Measurements from ENCODE around the gene SEL1L3.

SEL1L3 gene

DNA sequence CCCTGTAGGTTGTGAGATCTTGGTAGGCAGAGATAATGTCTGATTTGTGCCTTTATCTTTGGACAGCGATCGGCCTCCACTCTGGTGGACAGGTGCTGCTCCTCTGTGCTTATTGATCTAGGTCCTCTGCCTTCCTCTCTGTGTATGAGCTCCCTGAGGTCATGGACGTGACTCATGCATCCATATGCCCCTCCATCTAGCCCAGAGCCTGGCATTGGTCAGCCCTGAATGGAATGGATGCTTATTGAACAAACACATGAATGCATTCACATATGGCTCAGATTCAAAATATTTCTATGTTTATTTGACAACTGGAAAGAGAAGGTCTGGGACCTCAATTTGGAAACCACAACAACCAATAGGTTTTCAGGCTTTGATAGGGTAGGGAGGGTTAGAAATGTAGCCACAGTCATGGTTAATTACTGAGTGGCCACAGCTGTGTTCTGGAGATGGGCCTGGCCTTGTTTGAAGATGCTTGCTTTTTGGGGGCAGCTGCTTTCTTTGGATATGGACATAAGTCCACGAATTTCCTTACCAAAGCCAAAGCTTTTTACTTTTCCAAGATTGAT lies 76.2 kb downstream of the SEL1L3 start:
- DNase-seq: no peak

DNA sequence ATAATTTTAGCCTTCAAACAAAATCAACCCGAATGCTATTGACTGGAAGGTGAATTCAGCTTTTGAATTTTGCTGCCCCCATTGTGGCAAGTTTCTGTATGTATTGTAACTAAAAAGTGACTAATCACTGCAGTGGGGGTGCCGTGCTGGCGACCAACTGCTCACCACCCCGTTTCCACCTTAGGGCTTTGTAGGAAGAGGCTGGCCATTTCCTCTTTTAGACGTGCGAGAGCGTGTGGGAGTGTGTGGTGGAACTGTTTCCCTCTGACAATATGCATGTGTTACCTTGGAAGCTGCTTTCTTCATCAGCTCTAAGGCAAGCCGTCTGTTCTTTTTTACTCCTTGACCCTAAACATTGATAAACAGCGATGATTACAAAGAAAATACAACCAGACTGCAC lies 78.8 kb downstream of the SEL1L3 start:
- DNase-seq: no peak

DNA sequence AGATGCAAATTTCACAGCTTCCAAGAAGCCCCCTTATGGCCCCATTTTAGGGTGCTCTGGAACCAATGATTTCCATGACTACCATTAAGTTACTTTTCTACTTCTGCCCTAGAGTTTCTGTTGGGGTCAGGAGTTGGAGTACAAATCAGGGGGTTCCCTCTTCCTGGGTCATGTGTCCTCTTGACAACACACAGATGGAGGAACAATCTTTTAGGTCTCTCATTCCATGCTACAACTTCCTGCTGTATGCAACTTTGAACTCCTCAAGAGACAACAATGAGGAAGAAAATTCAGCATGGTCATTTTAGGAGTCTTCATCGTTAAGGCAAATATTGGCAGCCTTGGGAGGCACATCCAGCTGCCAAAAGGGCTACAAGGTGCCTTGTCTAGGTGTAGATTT lies 79.7 kb downstream of the SEL1L3 start:
- no peak for DNase-seq

DNA sequence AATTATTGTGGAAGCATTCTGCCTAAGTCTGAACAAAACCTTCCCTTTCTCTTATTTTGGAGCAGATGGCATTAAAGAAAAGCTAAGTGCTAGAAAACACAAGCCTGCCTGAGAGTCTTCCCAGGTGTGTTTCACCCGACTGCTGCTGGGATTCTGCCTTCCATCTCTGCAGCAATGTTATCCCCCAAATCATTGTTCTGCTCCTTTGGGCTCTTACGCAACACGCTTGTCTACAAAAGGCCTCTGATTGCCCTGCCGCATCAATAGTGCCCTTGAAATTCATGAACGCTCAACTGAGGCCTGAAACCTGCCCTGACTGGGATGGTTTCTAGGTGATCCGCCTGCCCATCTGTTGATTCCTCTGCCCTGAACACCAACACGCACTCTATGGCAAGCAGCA lies 80.3 kb downstream of the SEL1L3 start:
- DNase-seq: no peak

DNA sequence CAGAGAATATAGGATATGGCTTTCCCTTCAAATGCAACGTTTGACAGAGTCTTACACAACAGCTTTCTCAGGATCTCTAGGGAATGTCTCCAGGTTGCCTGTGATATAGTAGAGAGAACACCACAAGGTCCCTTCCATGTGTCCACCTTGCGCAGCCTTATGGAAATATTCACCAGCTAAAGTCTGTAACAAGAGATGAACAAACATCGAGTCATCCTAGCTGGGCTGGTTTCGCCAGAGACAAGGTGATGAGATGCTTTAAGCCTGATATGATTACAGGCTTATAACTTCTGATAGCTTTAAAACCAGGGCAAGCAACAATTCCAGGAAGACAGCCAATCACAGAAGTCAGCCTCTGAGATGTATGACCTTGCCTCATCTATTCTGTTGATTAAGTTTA lies 83.8 kb downstream of the SEL1L3 start:
- no peak for DNase-seq

DNA sequence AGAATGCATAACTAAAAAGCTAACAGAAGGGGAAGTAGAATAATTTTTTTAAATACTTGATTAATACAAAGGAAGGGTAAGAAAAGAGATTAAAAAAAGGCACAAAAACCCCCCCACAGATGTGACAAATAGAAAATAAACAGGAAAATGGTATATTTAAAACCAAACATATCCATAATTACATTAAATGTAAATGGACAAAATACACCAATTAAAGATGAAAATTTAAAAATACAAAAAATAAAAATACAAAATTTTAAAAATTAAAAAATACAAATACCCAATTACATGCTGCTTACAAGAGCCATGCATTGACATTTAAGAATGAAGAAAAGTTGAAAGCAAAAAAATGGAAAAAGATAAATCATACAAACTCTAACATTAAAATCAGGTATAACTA lies 86.0 kb downstream of the SEL1L3 start:
- DNase-seq: no peak

DNA sequence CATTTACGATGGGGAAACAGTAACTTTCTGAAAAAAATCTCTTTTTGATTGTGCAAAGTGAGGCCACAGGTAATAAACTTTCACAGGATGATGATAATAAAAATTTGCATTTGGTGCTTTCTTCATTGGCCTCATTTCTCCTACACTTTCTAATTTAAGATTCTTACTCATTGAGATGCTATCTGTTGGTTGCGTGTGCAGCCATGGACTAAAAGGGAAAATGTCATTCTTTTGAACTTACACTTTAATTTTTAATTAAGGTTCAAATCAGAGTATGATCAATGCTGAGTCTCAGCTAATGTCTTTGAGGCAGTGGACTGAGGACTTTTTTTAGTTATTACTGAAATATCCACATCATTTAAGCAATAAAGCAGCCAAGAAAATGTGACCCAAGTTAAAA lies 87.6 kb downstream of the SEL1L3 start:
- no peak for DNase-seq

DNA sequence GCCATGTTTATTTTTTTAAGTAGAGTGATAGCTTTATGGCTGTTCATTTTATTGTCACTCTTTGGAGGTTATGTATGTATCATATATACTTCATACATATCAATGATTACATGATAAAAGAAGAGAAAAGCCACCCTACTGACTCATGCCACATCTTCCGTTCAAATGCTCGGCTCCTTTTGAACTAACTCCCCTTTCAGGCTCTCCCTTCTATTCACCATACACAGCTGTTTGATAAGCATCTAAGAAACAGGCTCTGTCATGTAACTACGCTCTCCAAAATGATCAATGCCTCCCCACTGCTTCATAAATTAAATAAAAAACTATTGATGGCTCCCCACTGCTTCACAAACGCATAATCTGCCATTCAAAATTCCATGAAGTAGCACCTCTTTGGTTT lies 89.4 kb downstream of the SEL1L3 start:
- DNase-seq: no peak

DNA sequence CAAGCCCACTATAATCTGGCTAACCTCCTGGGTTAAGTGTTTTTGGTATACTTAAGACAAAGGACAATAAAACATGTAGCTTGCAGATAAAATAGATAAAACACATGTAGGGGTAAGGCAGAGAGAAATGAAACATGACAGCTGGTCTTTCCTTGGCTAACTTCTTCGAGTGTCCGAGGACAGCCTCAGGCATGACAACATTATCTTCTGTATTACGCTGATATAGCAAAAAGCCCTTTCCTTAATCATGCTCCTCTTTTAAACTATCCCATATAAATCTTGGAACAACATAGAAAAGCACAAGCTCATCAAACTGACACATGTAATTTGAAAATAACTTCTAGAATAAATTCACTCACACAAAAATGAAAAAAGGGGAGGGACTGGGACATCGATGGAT lies 91.1 kb downstream of the SEL1L3 start:
- no peak for DNase-seq

DNA sequence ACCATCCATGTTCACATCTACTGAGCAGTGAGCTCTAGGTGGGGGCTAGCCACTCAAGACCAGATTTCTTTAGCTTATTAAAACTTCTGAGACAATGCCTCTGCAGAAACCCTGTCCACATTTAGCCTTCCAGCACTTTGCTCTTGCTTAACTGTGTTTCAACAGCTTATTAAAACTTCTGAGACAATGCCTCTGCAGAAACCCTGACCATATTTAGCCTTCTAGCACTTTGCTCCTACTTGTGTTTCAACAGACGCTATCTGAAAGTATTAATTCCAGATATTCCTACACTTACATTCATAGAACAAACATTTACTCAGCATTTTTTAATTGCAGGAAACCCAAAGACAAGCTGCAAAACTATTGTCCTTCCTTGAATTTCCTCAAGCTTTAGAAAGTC lies 91.9 kb downstream of the SEL1L3 start:
- no peak for DNase-seq

DNA sequence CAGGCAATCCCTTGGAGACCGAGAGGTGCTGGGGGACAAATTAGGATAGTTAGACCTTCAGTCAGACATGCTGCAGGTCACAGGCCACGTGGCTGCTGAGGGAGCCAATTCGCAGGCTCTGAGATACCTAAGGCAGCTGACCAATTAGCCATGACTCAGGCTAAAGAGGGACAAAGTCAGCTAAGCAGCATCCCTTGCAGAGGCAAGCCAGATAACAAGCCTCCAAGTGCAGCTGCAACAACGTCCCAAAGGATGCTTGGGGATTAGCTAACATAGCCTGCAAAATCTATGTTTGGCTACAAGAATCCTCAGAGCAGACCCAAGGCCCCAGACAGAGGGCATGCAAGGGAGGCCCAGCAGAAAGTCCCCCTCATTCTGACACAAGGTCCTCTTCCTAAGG lies 93.5 kb downstream of the SEL1L3 start:
- DNase-seq: no peak

DNA sequence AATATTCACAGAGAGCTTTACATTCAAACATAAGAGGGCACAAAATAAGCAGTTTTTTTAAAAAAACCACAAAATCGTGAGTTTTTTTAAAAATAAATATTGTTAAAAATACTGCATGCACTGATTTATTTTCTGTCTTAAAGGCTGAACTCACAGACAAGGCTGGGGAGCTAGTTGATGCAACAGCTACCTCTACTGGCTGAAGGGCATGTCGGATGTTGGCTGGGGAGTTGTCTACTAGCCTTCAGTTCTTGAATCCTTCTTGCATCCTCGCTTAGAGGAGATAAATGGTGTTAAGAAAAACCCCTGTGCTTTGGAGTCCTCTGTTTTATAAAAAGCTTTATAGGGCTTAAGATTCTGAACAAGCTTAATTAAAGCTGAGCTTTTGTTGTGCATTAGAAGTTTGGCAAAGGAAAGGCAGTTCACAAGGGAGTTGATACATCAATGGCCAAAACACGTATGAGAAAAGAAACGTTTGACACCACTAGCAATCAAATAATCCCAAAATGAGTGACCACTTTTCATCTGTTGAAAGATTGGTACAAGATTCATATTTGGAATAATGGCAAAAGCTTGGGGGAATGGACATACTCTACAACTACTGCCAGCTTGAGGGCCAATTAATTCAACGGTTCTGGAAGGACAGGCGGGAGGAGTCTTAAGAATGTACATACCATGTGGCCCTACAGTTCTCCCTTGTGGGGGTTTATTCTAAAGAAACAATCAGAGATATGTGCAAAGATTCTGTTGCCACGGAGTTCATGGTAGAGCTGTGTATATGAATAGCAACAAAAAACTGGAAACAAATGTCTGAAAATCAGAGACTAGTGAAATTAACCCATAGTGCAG lies 94.7 kb downstream of the SEL1L3 start:
- DNase-seq: peak; percentile 15 to 28

DNA sequence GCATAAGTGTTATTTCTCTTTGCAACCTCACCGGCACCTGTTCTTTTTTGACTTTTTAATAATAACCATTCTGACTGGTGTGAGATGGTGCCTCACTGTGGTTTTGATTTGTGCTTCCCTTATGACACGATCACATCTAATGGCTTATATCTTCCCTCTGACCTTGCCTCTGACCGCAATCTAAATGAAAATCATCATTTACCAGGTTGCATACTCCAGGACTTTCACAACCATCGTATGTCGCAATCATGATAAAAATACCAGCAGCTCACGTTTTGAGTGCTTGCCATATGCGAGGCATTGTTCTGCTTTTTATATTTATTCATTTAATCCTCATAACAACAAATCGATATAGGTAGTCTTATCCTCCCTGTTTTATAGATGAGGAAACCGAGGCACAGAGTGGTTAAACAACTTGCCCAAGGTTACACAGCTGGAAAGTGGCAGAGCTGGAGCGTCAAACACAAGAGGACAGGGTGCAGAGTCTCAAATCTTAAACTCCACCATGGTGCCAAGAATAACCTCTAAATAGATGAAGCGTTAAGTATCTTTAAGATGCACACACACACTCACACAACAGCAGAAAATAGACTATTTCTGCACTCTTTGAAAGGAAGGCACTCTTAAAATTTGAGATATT lies 102.2 kb downstream of the SEL1L3 start:
- peak in 1 of 2 donors; percentile 7 for DNase-seq

DNA sequence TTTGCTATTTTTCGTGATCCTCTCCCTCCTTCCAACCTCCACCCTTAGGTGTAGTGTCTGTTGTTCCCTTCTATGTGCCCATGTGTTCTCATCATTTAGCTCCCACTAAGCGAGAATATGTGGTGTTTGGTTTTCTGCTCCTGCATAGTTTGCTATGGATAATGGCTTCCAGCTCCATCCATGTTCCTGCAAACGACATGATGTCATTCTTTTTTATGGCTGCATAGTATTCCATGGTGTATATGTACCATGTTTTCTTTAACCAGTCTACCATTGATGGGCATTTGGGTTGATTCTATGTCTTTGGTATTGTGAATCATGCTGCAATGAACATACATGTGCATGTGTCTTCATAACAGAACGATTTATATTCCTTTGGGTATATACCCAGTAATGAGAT lies 102.7 kb downstream of the SEL1L3 start:
- DNase-seq: no peak

DNA sequence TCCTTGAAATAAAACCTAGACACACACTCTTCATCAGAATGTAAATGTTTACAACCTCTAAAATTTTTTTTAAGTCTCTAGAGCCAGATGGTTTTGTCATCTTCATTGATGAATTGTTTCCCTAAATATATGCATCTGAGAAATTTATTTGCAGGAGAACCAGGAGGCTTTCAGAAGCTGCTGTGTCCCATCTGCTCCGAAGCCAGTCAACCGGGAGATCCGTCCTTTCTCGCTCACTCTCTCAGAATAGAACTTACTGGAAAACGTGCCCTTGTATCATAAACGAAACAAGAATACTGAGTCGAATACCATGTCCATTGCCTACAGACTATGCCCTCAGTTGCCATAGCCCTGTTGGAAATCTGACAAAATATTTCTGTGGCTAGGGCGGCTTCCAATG lies 103.7 kb downstream of the SEL1L3 start:
- no peak for DNase-seq

DNA sequence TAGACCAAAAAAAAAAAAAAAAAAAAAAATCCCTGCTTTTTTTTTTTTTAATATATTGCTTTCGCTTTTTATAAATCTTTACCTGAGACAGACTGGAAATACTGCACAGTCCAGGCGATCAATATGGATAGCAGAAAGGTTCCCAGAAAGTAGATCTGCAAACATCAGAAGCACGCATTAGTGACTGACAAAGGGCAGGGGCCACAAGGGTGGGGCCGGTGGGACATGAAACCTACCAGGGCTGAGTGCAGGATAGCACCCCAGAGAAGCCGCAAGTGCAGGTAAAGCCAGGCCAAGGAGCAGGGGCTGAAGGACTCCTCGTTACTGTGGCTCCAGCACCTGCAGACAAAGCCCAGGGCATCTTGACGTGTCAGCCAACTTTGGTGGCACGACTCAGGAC lies 105.3 kb downstream of the SEL1L3 start:
- DNase-seq: no peak

DNA sequence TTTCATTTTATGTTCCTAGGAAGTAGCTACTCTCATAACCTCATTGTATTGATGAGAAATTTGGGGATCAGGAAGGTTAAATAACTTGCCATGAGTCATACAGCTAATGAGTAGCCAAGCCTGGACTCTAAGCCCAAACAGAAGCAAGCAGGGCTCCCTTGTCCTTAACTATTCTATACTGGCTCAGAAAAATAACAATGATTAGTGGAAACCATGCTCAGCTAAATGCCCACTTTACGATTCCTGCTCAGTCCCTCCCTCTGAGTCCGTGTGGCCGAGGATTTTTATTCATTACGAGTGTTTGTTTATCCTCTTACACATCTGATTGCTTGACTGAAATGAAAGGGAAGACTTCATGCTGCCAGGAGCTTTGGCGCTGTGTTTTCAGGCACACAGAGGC lies 106.3 kb downstream of the SEL1L3 start:
- DNase-seq: no peak

DNA sequence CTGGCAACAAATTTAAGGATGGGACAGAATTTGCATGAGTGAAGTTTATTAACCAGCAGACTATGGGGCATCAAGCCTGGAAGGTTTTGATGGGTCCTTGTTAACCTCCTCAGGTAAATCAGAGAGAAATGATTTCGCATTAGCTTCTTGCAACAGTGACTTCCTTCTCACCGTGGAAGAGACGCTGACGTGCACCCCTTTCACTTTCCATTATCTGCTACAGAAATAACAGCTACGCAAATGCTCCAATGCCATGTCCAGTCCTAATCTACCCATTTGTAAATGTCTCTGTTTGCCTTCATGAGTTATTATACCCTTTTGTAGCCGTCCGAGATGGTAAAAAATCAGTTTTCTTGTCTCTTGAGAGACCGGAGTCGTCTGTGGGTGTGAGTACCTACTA lies 106.9 kb downstream of the SEL1L3 start:
- DNase-seq: no peak

DNA sequence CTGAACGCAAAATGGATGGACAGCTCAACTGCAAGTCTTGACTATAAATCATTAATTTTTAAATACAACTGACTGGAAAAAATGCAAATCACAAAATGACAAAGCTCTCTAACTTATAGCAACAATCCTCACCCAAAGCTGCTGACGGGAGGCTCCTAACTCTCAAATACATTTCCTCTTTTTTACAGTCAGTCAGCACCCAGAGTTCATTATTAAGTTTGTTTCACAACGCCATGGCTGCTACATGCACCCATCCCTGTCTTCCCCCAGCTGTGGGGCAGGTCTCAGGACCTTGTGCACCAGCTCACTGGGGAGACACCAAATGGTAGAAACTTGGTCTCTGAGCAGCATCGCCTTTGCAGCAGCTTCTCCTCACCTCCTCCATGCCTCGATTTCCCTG lies 109.5 kb downstream of the SEL1L3 start:
- DNase-seq: no peak

DNA sequence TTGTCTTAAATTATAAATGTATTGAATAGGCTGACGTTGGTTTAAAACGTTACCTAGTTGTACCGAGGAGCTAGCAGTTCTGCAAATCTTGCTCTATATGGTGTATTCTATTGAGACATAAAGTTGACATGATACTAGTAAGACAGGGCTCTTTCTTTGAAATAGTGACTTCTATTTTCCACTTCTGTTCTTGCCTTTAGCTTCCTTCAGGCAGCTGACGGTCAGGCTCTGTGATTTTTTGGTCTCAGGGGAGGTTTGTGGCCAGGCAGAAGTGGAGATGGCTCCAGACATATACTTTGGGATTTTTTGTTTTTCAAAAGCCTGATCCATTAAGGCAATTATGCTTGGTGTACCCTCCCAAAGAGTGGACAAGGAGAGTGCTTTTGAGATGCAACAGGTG lies 111.9 kb downstream of the SEL1L3 start:
- no peak for DNase-seq

DNA sequence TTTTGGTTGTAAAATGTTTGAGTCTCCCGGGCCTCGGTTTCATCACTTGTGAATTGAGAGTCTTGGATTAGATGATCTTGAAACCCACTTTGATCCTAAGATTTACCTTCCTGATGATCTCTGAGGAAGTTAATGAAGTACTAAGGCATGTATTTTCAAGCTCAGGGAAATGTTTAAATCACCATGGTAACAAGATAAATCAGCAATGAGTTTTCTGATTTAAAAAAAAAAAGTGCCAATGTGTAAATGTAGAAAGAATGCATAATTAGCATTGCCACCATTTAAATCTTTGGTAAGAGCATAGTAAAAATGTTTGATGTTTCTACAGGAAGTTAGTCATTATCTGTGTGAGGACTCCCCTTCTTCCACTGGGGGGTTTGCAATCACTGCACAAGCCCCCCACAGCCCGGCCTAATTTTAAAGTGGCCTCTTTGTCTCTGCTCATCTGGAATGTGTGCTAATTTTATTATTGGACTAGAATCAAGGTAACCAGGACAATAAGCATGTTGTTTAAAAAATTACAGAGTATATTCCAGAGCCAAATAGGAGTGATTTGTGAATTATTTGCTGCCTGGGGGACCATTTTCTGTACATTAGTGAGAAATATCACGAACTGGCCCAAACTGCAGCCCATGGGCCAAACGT lies 113.5 kb downstream of the SEL1L3 start:
- DNase-seq: no peak

DNA sequence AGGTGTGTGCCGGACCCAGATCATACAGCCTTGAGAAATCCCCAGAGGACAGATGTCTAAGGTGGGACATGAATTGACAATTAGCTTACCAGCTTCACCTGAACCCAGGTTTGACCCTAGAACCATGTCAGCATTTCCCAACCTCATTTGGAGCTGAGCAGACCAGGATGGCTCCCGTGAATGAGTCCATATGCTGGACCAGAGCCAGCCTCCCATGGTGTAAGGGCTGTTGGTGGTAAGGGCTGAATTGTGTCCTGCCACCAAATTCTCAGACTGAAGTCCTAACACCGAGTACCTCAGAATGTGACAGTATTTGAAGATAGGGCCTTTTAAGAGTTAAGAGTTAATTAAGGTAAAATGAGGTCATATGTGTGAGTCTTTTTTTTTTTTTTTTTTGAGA lies 118.8 kb downstream of the SEL1L3 start:
- no peak for DNase-seq

DNA sequence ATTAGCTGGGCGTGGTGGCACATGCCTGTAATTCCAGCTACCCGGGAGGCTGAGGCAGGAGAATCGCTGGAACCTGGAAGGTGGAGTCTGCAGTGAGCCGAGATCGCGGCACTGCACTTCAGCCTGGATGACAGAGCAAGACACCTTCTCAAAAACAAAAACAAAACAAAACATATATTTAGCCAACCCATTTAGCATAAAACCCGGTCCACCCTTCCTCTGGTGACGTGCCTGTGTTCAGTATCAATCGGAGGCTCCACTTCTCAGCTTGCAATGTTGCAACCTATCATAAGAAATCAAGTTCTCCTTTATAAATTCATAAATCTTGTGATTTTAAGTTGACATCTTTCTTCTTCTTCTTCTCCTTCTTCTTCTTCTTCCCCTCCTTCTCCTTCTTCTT lies 133.2 kb downstream of the SEL1L3 start:
- DNase-seq: no peak

DNA sequence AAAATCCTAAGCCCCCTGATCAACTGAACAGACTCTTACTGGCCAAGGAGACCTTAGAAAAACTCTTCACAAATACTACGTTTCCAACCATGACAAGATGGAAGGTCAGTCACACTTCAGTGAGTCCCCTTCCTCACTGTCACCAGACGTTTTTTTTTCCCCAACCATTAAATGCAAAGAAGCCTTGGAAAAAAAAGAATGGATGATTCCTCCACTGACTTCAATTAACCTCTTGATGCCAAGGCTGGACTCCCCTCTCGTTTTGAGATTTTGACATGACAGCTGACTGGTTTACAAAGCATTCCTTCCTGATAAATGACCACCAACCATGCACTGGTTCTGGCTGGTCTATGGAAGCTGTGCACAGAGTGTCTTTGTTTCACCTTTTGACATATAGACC lies 133.9 kb downstream of the SEL1L3 start:
- no peak for DNase-seq

All from CD4-positive, alpha-beta T cell treated with Interferon alpha-2 for 1 hour (primary cell).